Smooth muscle cell (in vitro differentiated cells): ENCODE data around the gene MCUR1. TPM values are rescaled to one million over a fixed set of nuclear protein-coding genes. Genes with fewer than 3 reads are reported as not detected.
"Not testable (repeated sequence)": the region's sequence is repeated elsewhere in the genome, so short reads cannot be mapped to it uniquely, and the experiment has no call there.

Experiments used
- DNase-seq: peaks from one replicate; lab custom pipeline; 2025; ENCODE audit not compliant: unreplicated experiment; lab: John Stamatoyannopoulos, UW
- H2AFZ ChIP-seq: fragments of 200-600 bp; sonication (generic); 2 replicates; pipeline ENCODE4 v1.6.0; 2016; ENCODE audit warnings: antibody characterized with exemption, low read depth, mild to moderate bottlenecking
- H3F3A ChIP-seq: fragments of 200-600 bp; sonication (generic); 2 replicates; pipeline ENCODE4 v1.6.0; 2017; ENCODE audit warnings: antibody characterized with exemption, low read depth
- H3K27ac ChIP-seq: fragments of 200-600 bp; sonication (generic); 2 replicates; pipeline ENCODE4 v1.5.1; 2016; ENCODE audit warnings: low read depth, mild to moderate bottlenecking
- H3K27me3 ChIP-seq: fragments of 200-600 bp; sonication (generic); 2 replicates; pipeline ENCODE4 v1.6.1; 2016; ENCODE audit warnings: low read depth, mild to moderate bottlenecking
- H3K36me3 ChIP-seq: fragments of 200-600 bp; sonication (generic); 2 replicates; pipeline ENCODE4 v1.5.1; 2016; ENCODE audit warnings: low read depth
- H3K4me1 ChIP-seq: fragments of 200-600 bp; sonication (generic); 2 replicates; pipeline ENCODE4 v1.5.1; 2016; ENCODE audit warnings: low read depth
- H3K4me2 ChIP-seq: fragments of 200-600 bp; sonication (generic); 2 replicates; pipeline ENCODE4 v1.6.0; 2016; ENCODE audit warnings: mild to moderate bottlenecking
- H3K4me3 ChIP-seq: fragments of 200-600 bp; sonication (generic); 2 replicates; pipeline ENCODE4 v1.5.1; 2016; ENCODE audit warnings: mild to moderate bottlenecking
- H3K79me2 ChIP-seq: fragments of 200-600 bp; sonication (generic); 2 replicates; pipeline ENCODE4 v1.6.0; 2016; ENCODE audit warnings: low read depth, mild to moderate bottlenecking
- H3K9ac ChIP-seq: fragments of 200-600 bp; sonication (generic); 2 replicates; pipeline ENCODE4 v1.6.0; 2016; ENCODE audit warnings: low read depth
- H3K9me3 ChIP-seq: fragments of 200-600 bp; sonication (generic); replicated peaks from 2 replicates; pipeline ENCODE4 v1.5.1; 2016; ENCODE audit warnings: low read depth
- H4K20me1 ChIP-seq: fragments of 200-600 bp; sonication (generic); 2 replicates; pipeline ENCODE4 v1.6.0; 2016; ENCODE audit warnings: low read depth
- WGBS: methylation state at CpG from one replicate; pipeline ENCODE4 v1.1.7; 2016; ENCODE audit warnings: low lambda C conversion rate; 5-methylcytosine and 5-hydroxymethylcytosine counted together
- polyA plus RNA-seq: library from polyadenylated mRNA; unstranded; fragments of >200 nt; fragmentation: Nextera tagmentation; extraction: Ambion mirVana; gene quantifications from 2 replicates; pipeline ENCODE4 v1.2.1, GENCODE V29; 2016
- total RNA-seq: library from RNA; depleted of rRNA; stranded (reverse); fragments of >200 nt; gene quantifications from 2 replicates; pipeline ENCODE4 v1.2.3, GENCODE V29; 2014
- TF ChIP-seq, protein P1 (sequence below): fragments of 200-600 bp; sonication (generic); IDR thresholded peaks from 2 replicates; pipeline ENCODE4 v1.5.1; 2017; ENCODE audit warnings: borderline replicate concordance, mild to moderate bottlenecking, antibody characterized with exemption; ENCODE audit not compliant: insufficient read depth, poor library complexity, severe bottlenecking

MCUR1 gene
- total and polyA plus RNA-seq, 2 experiments from 2014 or later = 11.3 to 23.4 TPM

DNA sequence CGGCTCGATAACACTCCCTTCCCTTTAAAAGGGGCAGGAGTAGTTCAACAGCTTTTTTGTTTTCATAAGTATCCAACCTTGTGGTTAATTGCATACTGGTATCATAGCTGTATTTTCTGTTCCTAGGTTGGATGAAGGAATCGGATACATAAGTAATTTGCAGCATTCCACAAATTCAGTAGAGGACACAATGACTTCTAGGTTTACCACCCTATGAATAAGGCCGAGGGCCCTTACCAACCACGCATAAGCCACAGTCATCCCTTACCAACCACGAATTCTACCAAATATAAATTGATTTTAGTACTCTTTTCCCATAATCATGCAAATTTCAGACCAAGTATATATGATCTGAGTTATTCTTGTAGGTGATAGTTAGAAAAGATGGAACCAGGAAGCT, 36.3 kb downstream of the MCUR1 start:
- Histone ChIP-seq H2AFZ (no peak overlapping the region), H3K9me3 (no peaks in the 10 kb centered on the region), H3K4me1 (no peaks in the 10 kb centered on the region), H3K9ac (no peak overlapping the region), H3K4me2 (no peak overlapping the region), H4K20me1 (no peaks in the 10 kb centered on the region), H3K79me2 (no peaks in the 10 kb centered on the region), H3K36me3 (no peaks in the 10 kb centered on the region), H3F3A (no peaks in the 10 kb centered on the region), H3K4me3 (no peak overlapping the region), H3K27me3 (no peaks in the 10 kb centered on the region), H3K27ac (no peak overlapping the region)
- WGBS = 90% methylated on average over 6 of the region's 6 CpGs
- no peak for DNase-seq
- TF ChIP-seq, protein P1, sequence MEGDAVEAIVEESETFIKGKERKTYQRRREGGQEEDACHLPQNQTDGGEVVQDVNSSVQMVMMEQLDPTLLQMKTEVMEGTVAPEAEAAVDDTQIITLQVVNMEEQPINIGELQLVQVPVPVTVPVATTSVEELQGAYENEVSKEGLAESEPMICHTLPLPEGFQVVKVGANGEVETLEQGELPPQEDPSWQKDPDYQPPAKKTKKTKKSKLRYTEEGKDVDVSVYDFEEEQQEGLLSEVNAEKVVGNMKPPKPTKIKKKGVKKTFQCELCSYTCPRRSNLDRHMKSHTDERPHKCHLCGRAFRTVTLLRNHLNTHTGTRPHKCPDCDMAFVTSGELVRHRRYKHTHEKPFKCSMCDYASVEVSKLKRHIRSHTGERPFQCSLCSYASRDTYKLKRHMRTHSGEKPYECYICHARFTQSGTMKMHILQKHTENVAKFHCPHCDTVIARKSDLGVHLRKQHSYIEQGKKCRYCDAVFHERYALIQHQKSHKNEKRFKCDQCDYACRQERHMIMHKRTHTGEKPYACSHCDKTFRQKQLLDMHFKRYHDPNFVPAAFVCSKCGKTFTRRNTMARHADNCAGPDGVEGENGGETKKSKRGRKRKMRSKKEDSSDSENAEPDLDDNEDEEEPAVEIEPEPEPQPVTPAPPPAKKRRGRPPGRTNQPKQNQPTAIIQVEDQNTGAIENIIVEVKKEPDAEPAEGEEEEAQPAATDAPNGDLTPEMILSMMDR = no peak

DNA sequence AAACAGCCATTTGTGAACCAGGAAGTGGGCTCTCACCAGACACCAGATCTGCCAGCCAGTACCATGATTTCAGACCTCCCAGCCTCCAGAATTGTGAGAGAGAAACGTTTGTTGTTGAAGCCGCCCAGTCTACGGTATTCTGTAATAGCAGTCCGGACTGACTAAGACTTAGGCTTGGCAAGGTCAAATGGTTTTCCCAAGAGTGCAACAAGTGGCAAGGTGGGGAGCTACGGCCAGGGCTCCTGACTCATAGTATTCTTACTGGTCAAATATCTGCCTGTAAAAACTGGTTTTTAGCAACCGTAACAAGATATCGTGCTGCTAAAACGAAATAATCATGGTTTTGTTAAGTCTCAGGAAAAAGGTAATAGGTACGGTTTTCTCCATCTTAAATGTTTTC, 37.8 kb downstream of the MCUR1 start:
- H3K9me3 ChIP-seq = no peaks in the 10 kb centered on the region

DNA sequence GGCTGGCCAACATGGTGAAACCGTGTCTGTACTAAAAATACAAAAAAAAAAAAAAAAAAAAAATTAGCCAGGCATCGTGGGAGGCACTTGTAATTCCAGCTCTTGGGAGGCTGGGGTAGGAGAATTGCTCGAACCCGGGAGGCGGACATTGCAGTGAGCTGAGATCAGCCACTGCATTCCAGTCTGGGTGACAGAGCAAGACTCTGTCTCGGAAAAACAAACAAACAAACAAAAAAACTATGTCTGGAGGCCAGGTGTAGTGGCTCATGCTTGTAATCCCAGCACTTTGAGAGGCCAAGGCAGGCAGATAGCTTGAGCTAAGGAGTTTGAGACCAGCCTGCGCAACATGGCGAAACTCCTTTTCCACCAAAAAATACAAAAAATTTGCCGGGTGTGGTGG, 38.9 kb downstream of the MCUR1 start:
- WGBS = 62% methylated on average over 9 of the region's 9 CpGs
- not testable (repeated sequence) for H3K27ac ChIP-seq, H3K4me3 ChIP-seq, H3K4me2 ChIP-seq, H3K27me3 ChIP-seq, DNase-seq, H3K9ac ChIP-seq, H3F3A ChIP-seq, H3K36me3 ChIP-seq, H3K4me1 ChIP-seq, H2AFZ ChIP-seq, H3K9me3 ChIP-seq, H4K20me1 ChIP-seq, H3K79me2 ChIP-seq

More for the DNA sequence above, 37.8 kb downstream of the MCUR1 start:
- H3K4me3 ChIP-seq = no peak overlapping the region
- no peaks in the 10 kb centered on the region for H4K20me1 ChIP-seq
- no peak overlapping the region for H3K4me2 ChIP-seq
- H3K27ac ChIP-seq = no peak overlapping the region
- TF ChIP-seq, protein P1 = no peak
- 87% methylated on average over 9 of the region's 9 CpGs for WGBS
- no peaks in the 10 kb centered on the region for H3F3A ChIP-seq
- H2AFZ ChIP-seq = no peak overlapping the region
- no peaks in the 10 kb centered on the region for H3K36me3 ChIP-seq
- H3K27me3 ChIP-seq = no peaks in the 10 kb centered on the region
- DNase-seq = no peak
- H3K4me1 ChIP-seq = no peaks in the 10 kb centered on the region
- H3K9ac ChIP-seq = no peak overlapping the region
- H3K79me2 ChIP-seq = no peaks in the 10 kb centered on the region

DNA sequence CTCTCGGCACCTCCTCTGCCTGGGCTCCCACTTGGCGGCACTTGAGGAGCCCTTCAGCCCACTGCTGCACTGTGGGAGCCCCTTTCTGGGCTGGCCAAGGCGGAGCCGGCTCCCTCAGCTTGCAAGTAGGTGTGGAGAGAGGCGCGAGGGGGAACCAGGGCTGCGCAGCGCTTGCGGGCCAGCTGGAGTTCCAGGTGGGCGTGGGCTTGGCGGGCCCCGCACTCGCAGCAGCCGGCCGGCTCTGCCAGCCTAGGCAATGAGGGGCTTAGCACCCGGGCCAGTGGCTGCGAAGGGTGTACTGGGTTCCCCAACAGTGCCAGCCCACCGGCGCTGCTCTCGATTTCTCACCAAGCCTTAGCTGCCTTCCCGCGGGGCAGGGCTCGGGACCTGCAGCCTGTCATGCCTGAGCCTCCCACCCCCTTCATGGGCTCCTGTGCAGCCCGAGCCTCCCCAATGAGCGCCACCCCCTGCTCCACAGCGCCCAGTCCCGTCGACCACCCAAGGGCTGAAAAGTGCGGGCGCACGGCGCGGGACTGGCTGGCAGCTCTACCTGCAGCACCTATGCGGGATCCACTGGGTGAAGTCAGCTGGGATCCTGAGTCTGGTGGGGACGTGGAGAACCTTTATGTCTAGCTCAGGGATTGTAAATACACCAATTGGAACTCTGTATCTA, 41.9 kb downstream of the MCUR1 start:
- not testable (repeated sequence) for H3F3A ChIP-seq, H3K27me3 ChIP-seq, H3K27ac ChIP-seq, H3K9me3 ChIP-seq, DNase-seq, H3K79me2 ChIP-seq, H2AFZ ChIP-seq, H3K4me2 ChIP-seq, H3K36me3 ChIP-seq, H3K4me1 ChIP-seq, H3K9ac ChIP-seq, H4K20me1 ChIP-seq, H3K4me3 ChIP-seq
- WGBS = 98% methylated on average over 35 of the region's 35 CpGs

DNA sequence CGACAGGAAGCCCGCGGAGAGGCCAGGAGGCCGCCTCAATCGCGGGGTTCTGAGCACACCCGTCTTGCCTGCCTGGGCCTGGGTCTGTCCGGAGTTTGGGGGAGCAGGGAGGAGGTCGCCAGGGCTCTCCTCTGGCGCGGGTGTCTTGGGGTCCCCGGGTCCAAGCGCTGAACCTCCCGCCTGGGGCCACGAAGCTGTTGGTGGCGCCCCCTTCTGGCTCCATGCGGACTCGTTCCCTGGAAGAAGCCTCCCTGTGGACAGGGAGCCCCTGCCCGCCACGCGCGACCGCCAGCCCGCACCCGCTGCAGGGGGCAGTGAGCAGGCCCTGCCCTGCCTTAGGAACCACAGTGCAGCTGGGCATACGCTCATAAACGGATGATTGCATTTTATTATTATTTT, 44.7 kb downstream of the MCUR1 start:
- Histone ChIP-seq H3K4me3 (no peak overlapping the region), H3K9me3 (no peaks in the 10 kb centered on the region), H3K4me1 (no peaks in the 10 kb centered on the region), H3K79me2 (no peaks in the 10 kb centered on the region), H3K27ac (no peak overlapping the region), H3K36me3 (no peaks in the 10 kb centered on the region), H3K4me2 (no peak overlapping the region), H2AFZ (no peak overlapping the region), H3F3A (peaks cover 5% of the 10 kb centered on the region), H3K9ac (no peak overlapping the region), H4K20me1 (no peaks in the 10 kb centered on the region), H3K27me3 (no peaks in the 10 kb centered on the region)
- 90% methylated on average over 26 of the region's 27 CpGs for WGBS
- no peak for DNase-seq
- TF ChIP-seq, protein P1 = peak; percentile 38
